Measurements from ENCODE around the gene CYTH3.

GRCh38 chr7:6246251-6246917, 26.0 kb downstream of the CYTH3 start:
- TF ChIP-seq EP300 (IDR thresholded peaks at IDR 0.05; ENCODE audit: borderline replicate concordance), result no peak
- TF ChIP-seq CEBPB (IDR thresholded peaks at IDR 0.05), result no peak
- no peak for TF ChIP-seq TAF1 (IDR thresholded peaks at IDR 0.05; ENCODE audit: low read depth)
- no peak for TF ChIP-seq TCF12 (IDR thresholded peaks at IDR 0.05; ENCODE audit: low read depth)
- no peak for TF ChIP-seq EGR1 (IDR thresholded peaks at IDR 0.05)
- no peak for TF ChIP-seq CREB1 (IDR thresholded peaks at IDR 0.05; ENCODE audit: low read depth)
- TF ChIP-seq RAD21 (IDR thresholded peaks at IDR 0.05; ENCODE audit: low read depth), result no peak
- TF ChIP-seq, protein P1, sequence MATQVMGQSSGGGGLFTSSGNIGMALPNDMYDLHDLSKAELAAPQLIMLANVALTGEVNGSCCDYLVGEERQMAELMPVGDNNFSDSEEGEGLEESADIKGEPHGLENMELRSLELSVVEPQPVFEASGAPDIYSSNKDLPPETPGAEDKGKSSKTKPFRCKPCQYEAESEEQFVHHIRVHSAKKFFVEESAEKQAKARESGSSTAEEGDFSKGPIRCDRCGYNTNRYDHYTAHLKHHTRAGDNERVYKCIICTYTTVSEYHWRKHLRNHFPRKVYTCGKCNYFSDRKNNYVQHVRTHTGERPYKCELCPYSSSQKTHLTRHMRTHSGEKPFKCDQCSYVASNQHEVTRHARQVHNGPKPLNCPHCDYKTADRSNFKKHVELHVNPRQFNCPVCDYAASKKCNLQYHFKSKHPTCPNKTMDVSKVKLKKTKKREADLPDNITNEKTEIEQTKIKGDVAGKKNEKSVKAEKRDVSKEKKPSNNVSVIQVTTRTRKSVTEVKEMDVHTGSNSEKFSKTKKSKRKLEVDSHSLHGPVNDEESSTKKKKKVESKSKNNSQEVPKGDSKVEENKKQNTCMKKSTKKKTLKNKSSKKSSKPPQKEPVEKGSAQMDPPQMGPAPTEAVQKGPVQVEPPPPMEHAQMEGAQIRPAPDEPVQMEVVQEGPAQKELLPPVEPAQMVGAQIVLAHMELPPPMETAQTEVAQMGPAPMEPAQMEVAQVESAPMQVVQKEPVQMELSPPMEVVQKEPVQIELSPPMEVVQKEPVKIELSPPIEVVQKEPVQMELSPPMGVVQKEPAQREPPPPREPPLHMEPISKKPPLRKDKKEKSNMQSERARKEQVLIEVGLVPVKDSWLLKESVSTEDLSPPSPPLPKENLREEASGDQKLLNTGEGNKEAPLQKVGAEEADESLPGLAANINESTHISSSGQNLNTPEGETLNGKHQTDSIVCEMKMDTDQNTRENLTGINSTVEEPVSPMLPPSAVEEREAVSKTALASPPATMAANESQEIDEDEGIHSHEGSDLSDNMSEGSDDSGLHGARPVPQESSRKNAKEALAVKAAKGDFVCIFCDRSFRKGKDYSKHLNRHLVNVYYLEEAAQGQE (IDR thresholded peaks at IDR 0.05; ENCODE audit: low read depth), result no peak
- no peak for TF ChIP-seq NFIC (IDR thresholded peaks at IDR 0.05)
- TF ChIP-seq, protein P2, sequence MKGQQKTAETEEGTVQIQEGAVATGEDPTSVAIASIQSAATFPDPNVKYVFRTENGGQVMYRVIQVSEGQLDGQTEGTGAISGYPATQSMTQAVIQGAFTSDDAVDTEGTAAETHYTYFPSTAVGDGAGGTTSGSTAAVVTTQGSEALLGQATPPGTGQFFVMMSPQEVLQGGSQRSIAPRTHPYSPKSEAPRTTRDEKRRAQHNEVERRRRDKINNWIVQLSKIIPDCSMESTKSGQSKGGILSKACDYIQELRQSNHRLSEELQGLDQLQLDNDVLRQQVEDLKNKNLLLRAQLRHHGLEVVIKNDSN (IDR thresholded peaks at IDR 0.05), result no peak
- TF ChIP-seq, protein P3, sequence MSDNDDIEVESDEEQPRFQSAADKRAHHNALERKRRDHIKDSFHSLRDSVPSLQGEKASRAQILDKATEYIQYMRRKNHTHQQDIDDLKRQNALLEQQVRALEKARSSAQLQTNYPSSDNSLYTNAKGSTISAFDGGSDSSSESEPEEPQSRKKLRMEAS (IDR thresholded peaks at IDR 0.05), result no peak

Measured in Ishikawa (cell line).